Trophoblast cell (in vitro differentiated cells and primary cell): ENCODE results near the gene RIC8B.

Source experiments
- DNase-seq, 2 donors: peaks; one replicate each; pipeline ENCODE4 v3.0.0-alpha.2; 2016
- H2AFZ ChIP-seq: 2 replicates; pipeline ENCODE4 v1.6.1; 2013; ENCODE audit warnings: low read length, moderate library complexity, mild to moderate bottlenecking; ENCODE audit not compliant: insufficient read depth, poor library complexity
- H2AK5ac ChIP-seq: 2 replicates; pipeline ENCODE4 v1.6.1; 2013; ENCODE audit warnings: mild to moderate bottlenecking, low read length
- H2BK120ac ChIP-seq: 2 replicates; pipeline ENCODE4 v1.6.1; 2013; ENCODE audit warnings: low read length, mild to moderate bottlenecking, moderate library complexity; ENCODE audit not compliant: insufficient read depth, poor library complexity
- H2BK12ac ChIP-seq: 2 replicates; pipeline ENCODE4 v1.6.1; 2013; ENCODE audit warnings: mild to moderate bottlenecking, low read length, moderate library complexity
- H2BK5ac ChIP-seq: 2 replicates; pipeline ENCODE4 v1.6.1; 2013; ENCODE audit warnings: low read length, low read depth, moderate library complexity, mild to moderate bottlenecking; ENCODE audit not compliant: poor library complexity
- H3K14ac ChIP-seq: 2 replicates; pipeline ENCODE4 v1.6.1; 2013; ENCODE audit warnings: mild to moderate bottlenecking, low read length
- H3K18ac ChIP-seq: 2 replicates; pipeline ENCODE4 v1.6.1; 2013; ENCODE audit warnings: mild to moderate bottlenecking, low read length
- H3K23ac ChIP-seq: 2 replicates; pipeline ENCODE4 v1.6.1; 2013; ENCODE audit warnings: low read length
- H3K27ac ChIP-seq: 2 replicates; pipeline ENCODE4 v1.5.1; 2013; ENCODE audit warnings: low read depth, mild to moderate bottlenecking, inconsistent platforms, low read length, moderate library complexity
- H3K27me3 ChIP-seq: 2 replicates; pipeline ENCODE4 v1.6.1; 2013; ENCODE audit warnings: inconsistent platforms, mild to moderate bottlenecking, low read length, moderate library complexity; ENCODE audit not compliant: insufficient read depth
- H3K36me3 ChIP-seq, 2 experiments: 1 replicate in 1 of 2; 2 replicates in 1 of 2; pipeline ENCODE4 v1.6.1; 2013; ENCODE audit warnings: low read length in 2 of 2, mild to moderate bottlenecking in 2 of 2, moderate library complexity in 1 of 2; ENCODE audit not compliant: insufficient read depth in 2 of 2, control insufficient read depth in 1 of 2
- H3K4ac ChIP-seq: 2 replicates; pipeline ENCODE4 v1.6.1; 2013; ENCODE audit warnings: low read depth, mild to moderate bottlenecking, low read length, moderate library complexity
- H3K4me1 ChIP-seq, 2 experiments: 1 replicate in 1 of 2; 2 replicates in 1 of 2; pipeline ENCODE4 v1.6.1; 2013; ENCODE audit warnings: low read length in 2 of 2, mild to moderate bottlenecking in 2 of 2, moderate library complexity in 1 of 2; ENCODE audit not compliant: insufficient read depth in 2 of 2, control insufficient read depth in 1 of 2
- H3K4me2 ChIP-seq: 2 replicates; pipeline ENCODE4 v1.6.1; 2013; ENCODE audit warnings: inconsistent platforms, mild to moderate bottlenecking, low read length, moderate library complexity
- H3K4me3 ChIP-seq: 2 replicates; pipeline ENCODE4 v1.5.1; 2013; ENCODE audit warnings: mild to moderate bottlenecking, low read depth, low read length, inconsistent platforms
- H3K79me1 ChIP-seq: one replicate; pipeline ENCODE4 v1.6.1; 2013; ENCODE audit warnings: low read length
- H3K79me2 ChIP-seq: 2 replicates; pipeline ENCODE4 v1.6.1; 2013; ENCODE audit warnings: low read length, mild to moderate bottlenecking; ENCODE audit not compliant: control insufficient read depth, insufficient read depth, poor library complexity
- H3K9ac ChIP-seq: 2 replicates; pipeline ENCODE4 v1.6.1; 2013; ENCODE audit warnings: mild to moderate bottlenecking, low read length
- H3K9me3 ChIP-seq: 2 replicates; pipeline ENCODE4 v1.6.1; 2013; ENCODE audit warnings: low read depth, mild to moderate bottlenecking, control low read depth, inconsistent platforms, low read length; ENCODE audit not compliant: insufficient read depth
- H4K12ac ChIP-seq: 2 replicates; pipeline ENCODE4 v1.6.1; 2013; ENCODE audit warnings: low read depth, mild to moderate bottlenecking, low read length, moderate library complexity
- H4K8ac ChIP-seq: 2 replicates; pipeline ENCODE4 v1.6.1; 2013; ENCODE audit warnings: low read depth, mild to moderate bottlenecking, low read length, moderate library complexity
- H4K91ac ChIP-seq: one replicate; pipeline ENCODE4 v1.6.1; 2013; ENCODE audit warnings: low read depth, mild to moderate bottlenecking, low read length, moderate library complexity
- WGBS: extraction: QIAGEN DNeasy Blood & Tissue Kit; methylation state at CpG from one replicate; pipeline ENCODE4 v1.1.7; 2013; ENCODE audit warnings: missing lambda C conversion rate; ENCODE audit not compliant: insufficient read length, insufficient coverage; ENCODE audit errors: extremely low coverage; 5-methylcytosine and 5-hydroxymethylcytosine counted together

The RIC8B gene

DNA sequence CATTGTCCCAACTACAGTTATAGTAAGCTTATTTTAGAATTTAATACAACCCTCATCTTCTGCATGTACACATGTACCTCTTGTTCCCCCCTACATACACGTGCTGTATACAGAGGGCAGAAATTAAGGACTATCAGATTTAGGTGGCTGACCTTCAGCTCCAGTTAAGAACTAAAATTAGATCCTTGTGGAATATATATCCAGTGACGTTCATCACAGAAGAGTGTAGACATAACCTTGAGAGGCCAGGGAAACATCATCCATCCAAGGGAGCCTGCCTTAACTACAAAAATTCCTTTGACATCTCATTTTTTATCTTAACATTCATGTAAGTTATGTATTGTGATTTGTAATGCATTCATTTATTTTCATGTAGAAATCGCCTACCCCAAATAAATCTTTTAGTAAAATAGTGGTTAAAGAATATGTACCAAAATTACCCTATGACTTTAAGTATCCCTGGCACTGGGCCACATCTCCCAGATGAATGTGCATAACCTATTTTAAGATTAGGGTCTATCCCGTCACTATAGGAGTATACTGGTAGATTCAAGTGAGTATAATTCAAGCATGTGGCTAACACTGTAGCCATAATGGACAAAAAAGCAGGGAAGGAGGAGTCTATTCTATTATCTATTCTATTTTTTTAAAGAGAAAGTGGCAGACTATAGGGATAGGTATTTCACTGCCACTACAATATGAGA lies 27.5 kb downstream of the RIC8B start:
- Histone ChIP-seq H3K4ac (no peak overlapping the region), H4K8ac (no peak overlapping the region), H3K4me3 (no peak overlapping the region), H3K18ac (no peak overlapping the region), H3K27ac (no peak overlapping the region), H3K79me2 (no peaks in the 10 kb centered on the region), H3K27me3 (no peaks in the 10 kb centered on the region), H2BK5ac (no peak overlapping the region), H3K4me2 (no peak overlapping the region), H3K9me3 (no peaks in the 10 kb centered on the region), H2AK5ac (no peak overlapping the region), H3K14ac (no peak overlapping the region), H3K9ac (no peak overlapping the region), H3K79me1 (no peaks in the 10 kb centered on the region), H2BK120ac (no peak overlapping the region), H3K36me3 (peaks cover 0 to 3% of the 10 kb centered on the region in 2 experiments), H3K4me1 (no peaks in the 10 kb centered on the region), H4K12ac (no peak overlapping the region), H4K91ac (no peak overlapping the region), H2AFZ (no peak overlapping the region), H3K23ac (no peak overlapping the region), H2BK12ac (no peak overlapping the region)
- no CpG with 5 or more reads among the region's 4 CpGs for WGBS
- DNase-seq = no peak

DNA sequence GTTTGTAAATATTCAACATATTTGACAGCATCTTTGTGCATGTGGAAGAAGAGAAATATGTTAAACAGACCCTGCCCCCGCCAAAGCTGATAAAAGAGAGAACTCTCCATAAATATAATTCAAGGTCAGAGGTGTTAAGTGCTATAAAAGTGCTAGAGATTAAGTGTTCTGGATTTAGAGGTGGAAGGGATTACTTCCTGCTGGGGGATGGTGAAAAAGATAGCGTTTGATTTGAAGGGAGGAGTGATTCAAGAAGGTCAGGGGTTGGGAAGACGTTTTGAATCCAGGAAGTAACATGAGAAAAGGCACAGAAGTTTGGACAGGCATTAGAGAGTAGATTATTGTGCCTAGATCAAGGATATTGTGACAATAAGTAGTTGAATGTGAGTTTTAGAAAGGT lies 30.2 kb downstream of the RIC8B start:
- Histone ChIP-seq H3K4ac (no peak overlapping the region), H2BK12ac (no peak overlapping the region), H4K8ac (no peak overlapping the region), H4K12ac (no peak overlapping the region), H3K4me2 (no peak overlapping the region), H2AK5ac (no peak overlapping the region), H2BK5ac (no peak overlapping the region), H4K91ac (no peak overlapping the region), H3K79me1 (no peaks in the 10 kb centered on the region), H3K4me3 (no peak overlapping the region), H3K4me1 (no peaks in the 10 kb centered on the region), H3K9me3 (no peaks in the 10 kb centered on the region), H3K27ac (no peak overlapping the region), H3K18ac (no peak overlapping the region), H3K23ac (no peak overlapping the region), H3K79me2 (no peaks in the 10 kb centered on the region), H2BK120ac (no peak overlapping the region), H3K27me3 (no peaks in the 10 kb centered on the region), H3K36me3 (peaks cover 0 to 3% of the 10 kb centered on the region in 2 experiments), H3K14ac (no peak overlapping the region), H2AFZ (no peak overlapping the region), H3K9ac (no peak overlapping the region)
- no peak for DNase-seq
- WGBS = 100% methylated on average over 2 of the region's 3 CpGs

DNA sequence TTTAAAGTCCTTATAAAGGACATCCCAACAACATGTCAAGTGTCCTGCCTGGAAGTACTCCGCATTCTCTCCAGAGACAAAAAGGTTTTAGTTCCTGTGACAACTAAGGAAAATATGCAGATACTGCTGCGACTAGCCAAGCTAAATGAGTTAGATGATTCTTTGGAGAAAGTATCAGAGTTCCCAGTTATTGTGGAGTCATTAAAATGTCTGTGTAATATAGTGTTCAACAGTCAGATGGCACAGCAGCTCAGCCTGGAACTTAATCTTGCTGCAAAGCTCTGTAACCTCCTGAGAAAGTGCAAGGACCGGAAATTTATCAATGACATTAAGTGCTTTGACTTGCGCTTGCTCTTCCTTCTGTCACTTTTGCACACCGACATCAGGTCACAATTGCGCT lies 40.2 kb downstream of the RIC8B start:
- Histone ChIP-seq H4K91ac (no peak overlapping the region), H4K8ac (no peak overlapping the region), H3K9ac (no peak overlapping the region), H3K27ac (no peak overlapping the region), H3K9me3 (no peaks in the 10 kb centered on the region), H3K23ac (no peak overlapping the region), H3K18ac (no peak overlapping the region), H2BK12ac (no peak overlapping the region), H3K36me3 (peaks cover 3 to 4% of the 10 kb centered on the region in 2 experiments), H2BK120ac (no peak overlapping the region), H3K4me2 (no peak overlapping the region), H4K12ac (no peak overlapping the region), H3K79me1 (no peaks in the 10 kb centered on the region), H2AFZ (no peak overlapping the region), H3K4me1 (no peaks in the 10 kb centered on the region), H3K4ac (no peak overlapping the region), H3K79me2 (no peaks in the 10 kb centered on the region), H2BK5ac (no peak overlapping the region), H2AK5ac (no peak overlapping the region), H3K27me3 (no peaks in the 10 kb centered on the region), H3K14ac (no peak overlapping the region), H3K4me3 (no peak overlapping the region)
- no peak for DNase-seq
- no CpG with 5 or more reads among the region's 6 CpGs for WGBS

DNA sequence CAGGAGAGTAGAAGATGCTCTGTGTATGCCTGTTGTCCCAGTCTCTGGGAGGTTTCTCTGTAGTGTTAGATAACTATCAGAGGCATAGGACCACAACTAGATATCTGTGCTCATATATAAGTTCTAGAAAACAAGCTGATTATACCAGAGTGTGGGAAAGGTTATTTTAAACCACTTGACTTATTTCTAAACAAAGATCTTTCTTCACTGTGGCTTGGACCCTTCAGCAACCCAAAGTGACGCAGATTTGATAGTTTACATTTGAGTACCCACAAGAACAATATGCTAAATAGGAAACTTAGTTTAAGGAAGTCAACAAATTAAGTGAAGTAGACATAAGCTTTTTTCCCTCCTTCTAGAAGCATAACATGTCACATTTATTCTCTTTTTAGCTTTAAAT lies 41.3 kb downstream of the RIC8B start:
- Histone ChIP-seq H3K4me3 (no peak overlapping the region), H3K4me2 (no peak overlapping the region), H4K12ac (no peak overlapping the region), H3K4me1 (no peaks in the 10 kb centered on the region), H4K8ac (no peak overlapping the region), H3K9me3 (no peaks in the 10 kb centered on the region), H3K18ac (no peak overlapping the region), H2BK120ac (no peak overlapping the region), H2AK5ac (no peak overlapping the region), H3K36me3 (peaks cover 3 to 4% of the 10 kb centered on the region in 2 experiments), H2BK12ac (no peak overlapping the region), H3K79me2 (no peaks in the 10 kb centered on the region), H3K23ac (no peak overlapping the region), H3K27ac (no peak overlapping the region), H4K91ac (no peak overlapping the region), H2BK5ac (no peak overlapping the region), H3K79me1 (no peaks in the 10 kb centered on the region), H2AFZ (no peak overlapping the region), H3K9ac (no peak overlapping the region), H3K14ac (no peak overlapping the region), H3K4ac (no peak overlapping the region), H3K27me3 (no peaks in the 10 kb centered on the region)
- no peak for DNase-seq
- no CpG with 5 or more reads among the region's 1 CpG for WGBS
